T-helper 17 cell (primary cell): Measurements from ENCODE around the gene ELOVL1. TPM values are rescaled to one million over a fixed set of nuclear protein-coding genes. Genes with fewer than 3 reads are reported as not detected.

Experiments used
- total RNA-seq, 4 donors: library from RNA in 2 of 4; stranded (reverse) in 2 of 4; gene quantifications; one replicate each; pipeline ENCODE4 v1.2.3 and lab custom pipeline; 2022 to 2026

The ELOVL1 gene
- total RNA-seq, 2 donors from 2014 or later, result 32.3 to 36.9 TPM

Other genes with a start within 250 kb of the ELOVL1 start
- gene EBNA1BP2, start 195.7 kb downstream of the ELOVL1 start, total RNA-seq, result 10 to 100 TPM; 20.8 to 24.9 TPM
- not detected for gene CFAP57, start 195.7 kb downstream of the ELOVL1 start, total RNA-seq
- not detected for gene TMEM125, start 98.0 kb downstream of the ELOVL1 start, total RNA-seq
- not detected for gene C1orf210, start 82.4 kb downstream of the ELOVL1 start, total RNA-seq
- gene TIE1, start 67.0 kb downstream of the ELOVL1 start, total RNA-seq, result not detected
- 10 to 100 TPM in 1 of 2 donors, under 1 TPM in 1; 0.94 to 16.6 TPM for gene MPL, start 30.2 kb downstream of the ELOVL1 start, total RNA-seq
- under 1 TPM; 0.65 to 0.97 TPM for gene CDC20, start 9.0 kb downstream of the ELOVL1 start, total RNA-seq
- 10 to 100 TPM; 13.7 to 16.4 TPM for gene MED8, start 21.8 kb upstream of the ELOVL1 start, total RNA-seq
- gene SZT2, start 21.9 kb upstream of the ELOVL1 start, total RNA-seq, result 10 to 100 TPM; 87.0 to 92.1 TPM
- gene HYI, start 85.9 kb upstream of the ELOVL1 start, total RNA-seq, result 10 to 100 TPM; 14.8 to 24.1 TPM
- 1 to 10 TPM in 1 of 2 donors, under 1 TPM in 1; 0.52 to 5.9 TPM for gene PTPRF, start 162.9 kb upstream of the ELOVL1 start, total RNA-seq